Breast epithelium (tissue), 4 donors: Measurements from ENCODE around the gene PPL. TPM values are rescaled to one million over a fixed set of nuclear protein-coding genes. Genes with fewer than 3 reads are reported as not detected.
A peak's percentile ranks its signal among the peaks of the same experiment; 100 is the strongest.
"Not testable (repeated sequence)": the region's sequence is repeated elsewhere in the genome, so short reads cannot be mapped to it uniquely, and the experiment has no call there.

ENCODE experiments used
- DNase-seq, 2 donors: peaks; one replicate each; pipeline ENCODE4 v3.0.0-alpha.2; 2019; ENCODE audit warnings: low spot score in 2 of 2
- H3K27ac ChIP-seq, 2 donors: fragments of 200-600 bp; sonication (generic) in 1 of 2; one replicate each; pipeline ENCODE4 v1.5.1; 2016 to 2019; ENCODE audit warnings: mild to moderate bottlenecking in 1 of 2
- H3K27me3 ChIP-seq, 2 donors: fragments of 200-600 bp; sonication (generic) in 1 of 2; one replicate each; pipeline versions ENCODE4 v1.5.1 to v1.6.0; 2017 to 2019; ENCODE audit warnings: control low read depth in 1 of 2, mild to moderate bottlenecking in 1 of 2
- H3K36me3 ChIP-seq: fragments of 200-600 bp; one replicate; pipeline ENCODE4 v1.5.1; 2019
- H3K4me1 ChIP-seq, 2 donors: fragments of 200-600 bp; sonication (generic); one replicate each; pipeline ENCODE4 v1.5.1; 2016 to 2019; ENCODE audit warnings: control low read depth in 1 of 2
- H3K4me3 ChIP-seq, 3 donors: fragments of 200-600 bp; sonication (generic); 1 replicate in 2 of 3; 2 replicates in 1 of 3; pipeline ENCODE4 v1.5.1; 2016 to 2019; ENCODE audit warnings: mild to moderate bottlenecking in 3 of 3, moderate library complexity in 2 of 3
- H3K9me3 ChIP-seq, 2 donors: fragments of 200-600 bp; sonication (generic) in 1 of 2; one replicate each; pipeline ENCODE4 v1.5.1; 2016 to 2019; ENCODE audit warnings: control low read depth in 1 of 2
- POLR2A ChIP-seq: fragments of 450-650 bp; IDR thresholded peaks from one replicate; pipeline ENCODE4 v1.6.1; 2016; ENCODE audit warnings: antibody characterized with exemption, mild to moderate bottlenecking, moderate library complexity
- POLR2AphosphoS5 ChIP-seq, 3 donors: sonication (generic); formaldehyde crosslinking; IDR thresholded peaks; one replicate each; pipeline ENCODE4 v1.6.1; 2017; ENCODE audit warnings: antibody characterized with exemption in 3 of 3
- intact Hi-C: fragments of 100-400 bp; cut with DNase I; formaldehyde crosslinking; loops from one replicate; pipeline ENCODE4 v1.15.1; 2023; ENCODE audit warnings: low total_unique reads
- total RNA-seq, 3 donors: library from RNA; depleted of rRNA; stranded (reverse); fragments of >200 nt; gene quantifications; one replicate each; pipeline ENCODE4 v1.1.0, GENCODE V29; 2016
- TF ChIP-seq, protein P1 (sequence below), 3 donors: fragments of 450-650 bp; IDR thresholded peaks; one replicate each; pipeline ENCODE4 v1.5.1; 2016 to 2017; ENCODE audit warnings: antibody characterized with exemption in 3 of 3, mild to moderate bottlenecking in 3 of 3, moderate library complexity in 3 of 3

The PPL gene
- total RNA-seq, 3 donors from 2014 or later = 53.1 to 169 (median 97.5) TPM

DNA sequence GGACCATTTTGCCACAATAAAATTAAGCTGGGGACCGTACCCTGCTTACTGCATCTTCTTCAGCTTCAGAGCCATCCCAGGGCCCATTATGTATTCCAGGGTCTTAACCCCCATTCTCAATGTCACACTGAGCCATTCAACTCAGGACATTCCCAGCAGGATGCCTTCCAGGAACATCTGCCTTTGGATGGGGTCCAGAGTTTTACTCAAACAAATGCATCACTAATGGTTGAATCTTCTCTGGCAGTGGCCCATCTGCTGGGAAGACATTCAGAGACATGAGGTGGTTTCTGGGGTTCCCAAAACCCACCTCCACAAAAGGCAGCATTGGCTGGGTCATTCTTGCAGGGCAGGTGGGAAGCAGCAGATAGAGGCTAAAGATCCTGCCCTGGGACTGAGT is 17.8 kb upstream of the PPL start:
- no peaks in the 10 kb centered on the region for H3K27me3 ChIP-seq
- intact Hi-C loops = no loop called here
- TF ChIP-seq POLR2A = no peak
- no peak for TF ChIP-seq POLR2AphosphoS5 (IDR thresholded peaks at IDR 0.05)
- TF ChIP-seq, protein P1, sequence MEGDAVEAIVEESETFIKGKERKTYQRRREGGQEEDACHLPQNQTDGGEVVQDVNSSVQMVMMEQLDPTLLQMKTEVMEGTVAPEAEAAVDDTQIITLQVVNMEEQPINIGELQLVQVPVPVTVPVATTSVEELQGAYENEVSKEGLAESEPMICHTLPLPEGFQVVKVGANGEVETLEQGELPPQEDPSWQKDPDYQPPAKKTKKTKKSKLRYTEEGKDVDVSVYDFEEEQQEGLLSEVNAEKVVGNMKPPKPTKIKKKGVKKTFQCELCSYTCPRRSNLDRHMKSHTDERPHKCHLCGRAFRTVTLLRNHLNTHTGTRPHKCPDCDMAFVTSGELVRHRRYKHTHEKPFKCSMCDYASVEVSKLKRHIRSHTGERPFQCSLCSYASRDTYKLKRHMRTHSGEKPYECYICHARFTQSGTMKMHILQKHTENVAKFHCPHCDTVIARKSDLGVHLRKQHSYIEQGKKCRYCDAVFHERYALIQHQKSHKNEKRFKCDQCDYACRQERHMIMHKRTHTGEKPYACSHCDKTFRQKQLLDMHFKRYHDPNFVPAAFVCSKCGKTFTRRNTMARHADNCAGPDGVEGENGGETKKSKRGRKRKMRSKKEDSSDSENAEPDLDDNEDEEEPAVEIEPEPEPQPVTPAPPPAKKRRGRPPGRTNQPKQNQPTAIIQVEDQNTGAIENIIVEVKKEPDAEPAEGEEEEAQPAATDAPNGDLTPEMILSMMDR (IDR thresholded peaks at IDR 0.05) = no peak
- H3K36me3 ChIP-seq = no peaks in the 10 kb centered on the region
- no peak for DNase-seq
- H3K4me3 ChIP-seq = no peak overlapping the region
- H3K9me3 ChIP-seq = no peaks in the 10 kb centered on the region
- H3K27ac ChIP-seq = no peak overlapping the region
- no peaks in the 10 kb centered on the region for H3K4me1 ChIP-seq

GRCh38 chr16:4951583-4951982 is 14.6 kb upstream of the PPL start:
- H3K36me3 ChIP-seq, H3K27ac ChIP-seq, DNase-seq, H3K4me1 ChIP-seq, intact Hi-C loops, H3K27me3 ChIP-seq, H3K9me3 ChIP-seq, H3K4me3 ChIP-seq: not testable (repeated sequence)

- Histone ChIP-seq H3K4me3 (no peak overlapping the region), H3K27ac (no peak overlapping the region), H3K4me1 (peaks cover 5 to 11% of the 10 kb centered on the region in 2 donors), H3K9me3 (no peaks in the 10 kb centered on the region), H3K36me3 (no peaks in the 10 kb centered on the region), H3K27me3 (no peaks in the 10 kb centered on the region)
- TF ChIP-seq POLR2A (no peak), POLR2AphosphoS5 (IDR thresholded peaks at IDR 0.05) (no peak)
- TF ChIP-seq, protein P1 (IDR thresholded peaks at IDR 0.05) = no peak
- intact Hi-C loops = no loop called here
- no peak for DNase-seq
Observed at GRCh38 chr16:4949986-4950385, 13.0 kb upstream of the PPL start.

GRCh38 chr16:4948903-4949766 is 12.2 kb upstream of the PPL start:
- Histone ChIP-seq H3K4me1 (peaks cover 9 to 19% of the 10 kb centered on the region in 2 donors), H3K4me3 (no peak overlapping the region), H3K27me3 (no peaks in the 10 kb centered on the region), H3K27ac (no peak overlapping the region), H3K9me3 (no peaks in the 10 kb centered on the region), H3K36me3 (no peaks in the 10 kb centered on the region)
- TF ChIP-seq POLR2A = no peak
- no peak for TF ChIP-seq POLR2AphosphoS5 (IDR thresholded peaks at IDR 0.05)
- TF ChIP-seq, protein P1 (IDR thresholded peaks at IDR 0.05) = no peak
- intact Hi-C loops = no loop called here
- DNase-seq = no peak

DNA sequence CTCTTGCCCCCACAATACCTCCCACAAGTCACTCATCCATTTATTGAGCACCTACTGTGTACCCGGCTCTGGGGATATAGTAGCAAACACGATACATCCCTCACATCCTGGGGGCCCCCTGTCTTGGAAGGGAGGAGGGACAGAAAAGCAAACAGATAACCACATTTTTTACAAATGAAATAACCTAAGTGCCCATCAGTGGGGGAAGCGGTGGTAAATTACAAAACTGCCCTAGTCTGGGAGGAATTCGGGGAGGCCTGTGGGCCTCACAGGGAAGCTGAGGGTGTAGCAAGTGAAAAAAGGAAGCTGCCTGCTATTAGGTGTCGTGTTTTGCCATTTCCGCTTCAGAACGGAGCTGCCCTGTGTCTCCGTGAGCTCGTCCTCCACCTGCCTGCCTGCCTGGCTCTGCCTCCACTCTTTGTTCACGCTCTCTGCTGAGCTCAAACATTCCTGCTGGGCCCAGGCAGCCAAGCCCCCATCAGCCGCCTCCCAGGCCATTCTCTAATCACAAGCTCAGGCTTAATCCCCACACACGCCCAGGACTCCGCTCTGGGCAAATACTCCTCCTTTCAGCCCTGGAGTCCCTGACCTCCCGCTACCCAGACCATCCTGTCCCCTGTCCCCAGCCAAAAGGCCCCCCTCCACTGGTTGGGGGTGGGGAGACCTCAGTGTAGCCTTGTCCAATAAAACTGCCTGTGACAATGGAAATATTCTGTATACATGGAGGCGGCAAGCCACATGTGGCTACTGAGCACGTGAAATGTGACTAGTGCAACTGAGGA is 11.0 kb upstream of the PPL start:
- no peak for TF ChIP-seq POLR2AphosphoS5 (IDR thresholded peaks at IDR 0.05)
- no peak for TF ChIP-seq POLR2A
- TF ChIP-seq, protein P1 (IDR thresholded peaks at IDR 0.05) = no peak
- Histone ChIP-seq H3K4me3 (no peak overlapping the region), H3K27me3 (no peaks in the 10 kb centered on the region), H3K36me3 (no peaks in the 10 kb centered on the region), H3K27ac (peak overlapping the region in 1 of 2 donors; percentile 29), H3K4me1 (peaks cover 21 to 29% of the 10 kb centered on the region in 2 donors), H3K9me3 (no peaks in the 10 kb centered on the region)
- DNase-seq = no peak
- intact Hi-C loops = no loop called here
